Panc1 (cell line): ENCODE results near the gene CHPF2.

Source experiments
- POLR2AphosphoS5 ChIP-seq: IDR thresholded peaks from 2 replicates; pipeline ENCODE4 v1.6.1; 2012; ENCODE audit warnings: mild to moderate bottlenecking, low read depth, low read length, moderate library complexity
- SIN3A ChIP-seq: IDR thresholded peaks from 2 replicates; pipeline ENCODE4 v1.6.1; 2012; ENCODE audit warnings: low read depth, mild to moderate bottlenecking, low read length, moderate library complexity, borderline replicate concordance; ENCODE audit not compliant: insufficient read depth
- TCF7L2 ChIP-seq: IDR thresholded peaks from 2 replicates; pipeline ENCODE4 v1.6.1; 2011; ENCODE audit warnings: mild to moderate bottlenecking, low read depth, low read length, inconsistent platforms
- TF ChIP-seq, protein P1 (sequence below): fragments of 450-650 bp; IDR thresholded peaks from 2 replicates; pipeline ENCODE4 v1.5.1; 2017; ENCODE audit warnings: mild to moderate bottlenecking
- TF ChIP-seq, protein P2 (sequence below), 2 experiments: IDR thresholded peaks; 2 replicates each; pipeline ENCODE4 v1.6.1; 2011 to 2012; ENCODE audit warnings: low read depth in 2 of 2, control low read depth in 1 of 2, low read length in 1 of 2, mild to moderate bottlenecking in 1 of 2, moderate library complexity in 1 of 2; ENCODE audit not compliant: insufficient read depth in 1 of 2

DNA sequence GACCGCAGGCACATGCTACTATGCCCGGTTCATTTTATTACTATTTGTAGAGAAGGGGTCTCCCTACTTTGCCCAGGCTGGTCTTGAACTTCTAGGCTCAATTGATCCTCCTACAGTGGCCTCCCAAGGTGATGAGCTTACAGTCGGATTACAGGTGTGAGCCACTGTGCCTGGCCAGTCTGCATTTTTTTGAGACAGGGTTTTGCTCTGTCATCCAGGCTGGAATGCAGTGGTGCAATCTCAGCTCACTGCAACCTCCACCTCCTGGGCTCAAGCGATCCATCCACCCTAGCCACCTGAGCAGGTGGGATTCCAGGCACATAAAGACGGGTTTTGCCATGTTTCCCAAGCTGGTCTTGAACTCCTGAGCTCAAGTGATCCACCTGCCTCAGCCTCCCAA lies 19.7 kb upstream of the CHPF2 start:
- TF ChIP-seq, protein P1, sequence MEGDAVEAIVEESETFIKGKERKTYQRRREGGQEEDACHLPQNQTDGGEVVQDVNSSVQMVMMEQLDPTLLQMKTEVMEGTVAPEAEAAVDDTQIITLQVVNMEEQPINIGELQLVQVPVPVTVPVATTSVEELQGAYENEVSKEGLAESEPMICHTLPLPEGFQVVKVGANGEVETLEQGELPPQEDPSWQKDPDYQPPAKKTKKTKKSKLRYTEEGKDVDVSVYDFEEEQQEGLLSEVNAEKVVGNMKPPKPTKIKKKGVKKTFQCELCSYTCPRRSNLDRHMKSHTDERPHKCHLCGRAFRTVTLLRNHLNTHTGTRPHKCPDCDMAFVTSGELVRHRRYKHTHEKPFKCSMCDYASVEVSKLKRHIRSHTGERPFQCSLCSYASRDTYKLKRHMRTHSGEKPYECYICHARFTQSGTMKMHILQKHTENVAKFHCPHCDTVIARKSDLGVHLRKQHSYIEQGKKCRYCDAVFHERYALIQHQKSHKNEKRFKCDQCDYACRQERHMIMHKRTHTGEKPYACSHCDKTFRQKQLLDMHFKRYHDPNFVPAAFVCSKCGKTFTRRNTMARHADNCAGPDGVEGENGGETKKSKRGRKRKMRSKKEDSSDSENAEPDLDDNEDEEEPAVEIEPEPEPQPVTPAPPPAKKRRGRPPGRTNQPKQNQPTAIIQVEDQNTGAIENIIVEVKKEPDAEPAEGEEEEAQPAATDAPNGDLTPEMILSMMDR: no peak
- TF ChIP-seq, protein P2, sequence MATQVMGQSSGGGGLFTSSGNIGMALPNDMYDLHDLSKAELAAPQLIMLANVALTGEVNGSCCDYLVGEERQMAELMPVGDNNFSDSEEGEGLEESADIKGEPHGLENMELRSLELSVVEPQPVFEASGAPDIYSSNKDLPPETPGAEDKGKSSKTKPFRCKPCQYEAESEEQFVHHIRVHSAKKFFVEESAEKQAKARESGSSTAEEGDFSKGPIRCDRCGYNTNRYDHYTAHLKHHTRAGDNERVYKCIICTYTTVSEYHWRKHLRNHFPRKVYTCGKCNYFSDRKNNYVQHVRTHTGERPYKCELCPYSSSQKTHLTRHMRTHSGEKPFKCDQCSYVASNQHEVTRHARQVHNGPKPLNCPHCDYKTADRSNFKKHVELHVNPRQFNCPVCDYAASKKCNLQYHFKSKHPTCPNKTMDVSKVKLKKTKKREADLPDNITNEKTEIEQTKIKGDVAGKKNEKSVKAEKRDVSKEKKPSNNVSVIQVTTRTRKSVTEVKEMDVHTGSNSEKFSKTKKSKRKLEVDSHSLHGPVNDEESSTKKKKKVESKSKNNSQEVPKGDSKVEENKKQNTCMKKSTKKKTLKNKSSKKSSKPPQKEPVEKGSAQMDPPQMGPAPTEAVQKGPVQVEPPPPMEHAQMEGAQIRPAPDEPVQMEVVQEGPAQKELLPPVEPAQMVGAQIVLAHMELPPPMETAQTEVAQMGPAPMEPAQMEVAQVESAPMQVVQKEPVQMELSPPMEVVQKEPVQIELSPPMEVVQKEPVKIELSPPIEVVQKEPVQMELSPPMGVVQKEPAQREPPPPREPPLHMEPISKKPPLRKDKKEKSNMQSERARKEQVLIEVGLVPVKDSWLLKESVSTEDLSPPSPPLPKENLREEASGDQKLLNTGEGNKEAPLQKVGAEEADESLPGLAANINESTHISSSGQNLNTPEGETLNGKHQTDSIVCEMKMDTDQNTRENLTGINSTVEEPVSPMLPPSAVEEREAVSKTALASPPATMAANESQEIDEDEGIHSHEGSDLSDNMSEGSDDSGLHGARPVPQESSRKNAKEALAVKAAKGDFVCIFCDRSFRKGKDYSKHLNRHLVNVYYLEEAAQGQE (IDR thresholded peaks at IDR 0.05; ENCODE audit: insufficient read depth in 1 of 2, low read depth in 2 of 2, low read length in 1 of 2): no peak
- TF ChIP-seq POLR2AphosphoS5: no peak
- no peak for TF ChIP-seq SIN3A
- no peak for TF ChIP-seq TCF7L2
